ENCODE results near the gene TMA7.
"Not testable (repeated sequence)": the region's sequence is repeated elsewhere in the genome, so short reads cannot be mapped to it uniquely, and the experiment has no call there.

TMA7 gene

GRCh38 chr3:48472673-48472922 is 32.5 kb downstream of the TMA7 start:
- DNase-seq (ENCODE audit: low read depth): no peak
- TF ChIP-seq CTCF (conservative IDR thresholded peaks at IDR 0.05; ENCODE audit: low read depth, low read length): no peak
- peak overlapping the region; percentile 75 for H3K4me3 ChIP-seq (ENCODE audit: low read length)

- TF ChIP-seq CTCF (conservative IDR thresholded peaks at IDR 0.05; ENCODE audit: low read depth, low read length): peak; percentile 53
- peak; percentile 81 for DNase-seq (ENCODE audit: low read depth)
- peak overlapping the region; percentile 75 for H3K4me3 ChIP-seq (ENCODE audit: low read length)
Measured at GRCh38 chr3:48472923-48473616, 33.0 kb downstream of the TMA7 start.

- no peak for TF ChIP-seq CTCF (conservative IDR thresholded peaks at IDR 0.05; ENCODE audit: low read depth, low read length)
- DNase-seq (ENCODE audit: low read depth): no peak
- no peak overlapping the region for H3K4me3 ChIP-seq (ENCODE audit: low read length)
Measured at GRCh38 chr3:48473617-48473952, 33.5 kb downstream of the TMA7 start.

GRCh38 chr3:48474031-48474430 is 34.0 kb downstream of the TMA7 start:
- not testable (repeated sequence) for DNase-seq (ENCODE audit: low read depth); H3K4me3 ChIP-seq (ENCODE audit: low read length)

GRCh38 chr3:48474619-48475018 is 34.6 kb downstream of the TMA7 start:
- no peak for DNase-seq (ENCODE audit: low read depth)
- no peak overlapping the region for H3K4me3 ChIP-seq (ENCODE audit: low read length)
- no peak for TF ChIP-seq CTCF (conservative IDR thresholded peaks at IDR 0.05; ENCODE audit: low read depth, low read length)

- no peak for TF ChIP-seq CTCF (conservative IDR thresholded peaks at IDR 0.05; ENCODE audit: low read depth, low read length)
- no peak for DNase-seq (ENCODE audit: low read depth)
- no peak overlapping the region for H3K4me3 ChIP-seq (ENCODE audit: low read length)
Measured at GRCh38 chr3:48475188-48475587, 35.1 kb downstream of the TMA7 start.

GRCh38 chr3:48476426-48477053 is 36.5 kb downstream of the TMA7 start:
- no peak overlapping the region for H3K4me3 ChIP-seq (ENCODE audit: low read length)
- TF ChIP-seq CTCF (conservative IDR thresholded peaks at IDR 0.05; ENCODE audit: low read depth, low read length): no peak
- no peak for DNase-seq (ENCODE audit: low read depth)

All from retinal pigment epithelial cell (primary cell).